GM10248 (cell line): ENCODE data around the gene IZUMO1.
"Not testable (repeated sequence)": the region's sequence is repeated elsewhere in the genome, so short reads cannot be mapped to it uniquely, and the experiment has no call there.

ENCODE experiments used
- CTCF ChIA-PET: fragments of 300-600 bp; sonication (Branson Sonifier 250); formaldehyde crosslinking; extraction: SDS; loops from one replicate; lab custom pipeline; 2021; ENCODE audit warnings: antibody characterized with exemption; lab: Yijun Ruan, JAX
- POLR2A ChIA-PET: fragments of 350-650 bp; sonication (Branson Sonifier 250); formaldehyde crosslinking; extraction: SDS; loops from one replicate; lab custom pipeline; 2020; ENCODE audit warnings: antibody characterized with exemption; lab: Yijun Ruan, JAX
- DNase-seq: peaks from one replicate; pipeline ENCODE4 v3.0.0; 2012; ENCODE audit errors: extremely low spot score
- TF ChIP-seq, protein P1 (sequence below): IDR thresholded peaks from 2 replicates; pipeline ENCODE4 v1.5.1; 2012; ENCODE audit warnings: mild to moderate bottlenecking, low read depth; ENCODE audit errors: extremely low read depth, missing control alignments, control extremely low read depth

Gene IZUMO1

DNA sequence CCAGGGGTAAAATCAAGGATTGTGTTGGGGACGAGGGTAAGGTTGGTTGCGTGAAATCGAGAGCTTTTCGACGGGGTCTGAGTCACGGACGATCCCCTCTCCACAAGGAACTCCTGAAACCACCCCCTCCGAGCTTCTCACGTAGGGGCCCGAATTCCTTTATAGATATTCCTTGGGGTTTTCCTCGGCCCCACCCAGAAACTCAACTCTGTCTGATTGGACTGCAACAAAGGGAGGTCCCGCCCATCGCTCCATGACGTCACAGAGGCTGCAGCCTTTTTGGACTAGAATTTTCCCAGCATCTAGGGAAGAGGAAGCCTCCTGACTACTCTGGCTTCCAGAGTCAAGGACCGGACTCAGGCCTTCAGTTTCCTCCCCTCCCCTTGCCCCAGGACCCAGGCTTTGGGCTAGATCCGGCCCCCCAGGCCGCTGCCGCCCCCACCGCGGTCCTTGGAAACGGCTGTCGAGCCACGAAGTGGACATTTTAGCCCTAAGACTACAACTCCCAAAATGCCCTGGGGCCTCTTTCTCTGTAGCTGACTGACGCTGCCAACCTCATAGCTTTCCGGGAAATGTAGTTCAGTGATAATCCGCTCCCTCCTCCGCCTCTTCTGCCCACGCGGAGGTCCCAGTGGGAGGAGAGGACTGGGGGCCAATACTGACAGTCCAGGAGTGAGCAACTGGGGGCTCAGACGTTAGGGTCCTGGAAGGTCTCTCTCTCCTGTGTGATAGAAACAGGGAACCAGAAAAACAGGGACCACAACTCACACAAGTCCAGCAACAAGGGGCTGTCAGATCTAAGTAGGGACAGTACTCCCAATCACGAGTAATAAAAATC, at the start of gene IZUMO1:
IZUMO1 (minus strand) TSS at position 172 of the 838 bp plus-strand sequence. CDS start 1,050 bp downstream, outside the sequence.
- DNase-seq = peak; percentile 74
- CTCF ChIA-PET = interaction anchor here (1.1 to 1.8 kb wide), 3 partner anchors 41 to 95 kb away, joined by 3 to 6 read pairs (median 4); no protein-coding TSS in a partner anchor
- POLR2A ChIA-PET = interaction anchor here (0.6 kb wide), 2 partner anchors 41 to 381 kb away, joined by 3 to 4 read pairs; no protein-coding TSS in a partner anchor
- TF ChIP-seq, protein P1, sequence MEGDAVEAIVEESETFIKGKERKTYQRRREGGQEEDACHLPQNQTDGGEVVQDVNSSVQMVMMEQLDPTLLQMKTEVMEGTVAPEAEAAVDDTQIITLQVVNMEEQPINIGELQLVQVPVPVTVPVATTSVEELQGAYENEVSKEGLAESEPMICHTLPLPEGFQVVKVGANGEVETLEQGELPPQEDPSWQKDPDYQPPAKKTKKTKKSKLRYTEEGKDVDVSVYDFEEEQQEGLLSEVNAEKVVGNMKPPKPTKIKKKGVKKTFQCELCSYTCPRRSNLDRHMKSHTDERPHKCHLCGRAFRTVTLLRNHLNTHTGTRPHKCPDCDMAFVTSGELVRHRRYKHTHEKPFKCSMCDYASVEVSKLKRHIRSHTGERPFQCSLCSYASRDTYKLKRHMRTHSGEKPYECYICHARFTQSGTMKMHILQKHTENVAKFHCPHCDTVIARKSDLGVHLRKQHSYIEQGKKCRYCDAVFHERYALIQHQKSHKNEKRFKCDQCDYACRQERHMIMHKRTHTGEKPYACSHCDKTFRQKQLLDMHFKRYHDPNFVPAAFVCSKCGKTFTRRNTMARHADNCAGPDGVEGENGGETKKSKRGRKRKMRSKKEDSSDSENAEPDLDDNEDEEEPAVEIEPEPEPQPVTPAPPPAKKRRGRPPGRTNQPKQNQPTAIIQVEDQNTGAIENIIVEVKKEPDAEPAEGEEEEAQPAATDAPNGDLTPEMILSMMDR = no peak

DNA sequence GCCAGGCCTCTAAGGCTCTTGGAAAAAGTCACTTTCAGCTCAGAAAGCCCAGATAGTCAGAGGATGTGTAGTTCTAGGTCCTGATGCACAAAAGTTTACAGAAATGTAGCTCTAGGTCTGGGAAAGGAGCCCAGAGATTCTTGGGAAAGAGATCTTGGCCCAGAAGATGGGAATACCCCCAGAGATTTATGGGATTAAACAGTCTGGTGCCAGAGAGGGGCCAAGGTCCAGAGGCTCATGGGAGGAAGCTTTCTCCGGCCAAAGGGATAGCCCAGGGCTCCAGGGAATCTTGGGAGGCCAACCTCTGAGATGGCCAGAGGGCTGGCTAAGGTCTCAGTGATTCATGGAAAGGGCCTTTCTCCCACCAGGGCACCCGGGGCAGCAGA, 49.0 kb upstream of the IZUMO1 start:
- TF ChIP-seq, protein P1 = no peak
- POLR2A ChIA-PET = interaction anchor here (1.0 to 1.5 kb wide), 2 partner anchors 17 to 33 kb away, joined by 3 to 4 read pairs; no protein-coding TSS in a partner anchor
- CTCF ChIA-PET = interaction anchor here (0.6 to 13.1 kb wide), 37 partner anchors 8 to 403 kb away, joined by 3 to 291 read pairs (median 4); partner anchors contain the start of genes BCAT2, CA11, FUT2 and GYS1
- no peak for DNase-seq

DNA sequence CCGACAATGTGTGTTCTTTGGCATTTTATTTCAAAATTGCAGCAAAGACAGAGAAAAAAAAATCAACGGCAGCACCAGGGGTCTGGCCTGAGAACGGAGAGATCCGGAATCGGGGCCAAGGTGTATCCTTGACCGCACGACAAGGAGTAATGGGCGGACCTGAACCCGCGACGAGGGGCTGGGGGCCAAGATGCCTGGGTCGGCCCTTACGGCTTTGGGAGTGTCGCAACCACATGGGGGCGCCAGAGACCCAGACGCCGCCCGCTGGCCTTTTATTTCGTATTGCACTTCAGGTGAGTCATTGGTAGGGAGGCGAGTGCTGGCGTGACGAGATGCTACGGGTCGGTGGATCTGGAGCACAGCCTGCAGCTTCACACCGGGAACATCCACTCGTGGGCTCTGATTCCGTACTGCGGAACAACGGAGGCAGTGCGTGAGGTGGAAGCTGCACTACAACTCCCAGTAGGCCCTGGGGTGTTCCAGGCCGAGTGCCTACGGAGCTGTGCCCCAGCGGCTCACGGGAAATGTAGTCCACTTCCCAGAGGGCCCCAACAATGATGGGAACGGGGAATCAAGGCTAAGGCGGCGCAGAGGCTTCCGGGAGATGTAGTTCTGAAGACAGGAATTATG, 48.5 kb upstream of the IZUMO1 start:
- peak; percentile 92 for DNase-seq
- CTCF ChIA-PET = interaction anchor here (0.6 to 13.1 kb wide), 37 partner anchors 7 to 403 kb away, joined by 3 to 291 read pairs (median 4); partner anchors contain the start of genes BCAT2, CA11, FUT2 and GYS1
- TF ChIP-seq, protein P1 = peak; percentile 85
- POLR2A ChIA-PET = interaction anchor here (1.0 to 1.5 kb wide), 2 partner anchors 17 to 33 kb away, joined by 3 to 4 read pairs; no protein-coding TSS in a partner anchor

DNA sequence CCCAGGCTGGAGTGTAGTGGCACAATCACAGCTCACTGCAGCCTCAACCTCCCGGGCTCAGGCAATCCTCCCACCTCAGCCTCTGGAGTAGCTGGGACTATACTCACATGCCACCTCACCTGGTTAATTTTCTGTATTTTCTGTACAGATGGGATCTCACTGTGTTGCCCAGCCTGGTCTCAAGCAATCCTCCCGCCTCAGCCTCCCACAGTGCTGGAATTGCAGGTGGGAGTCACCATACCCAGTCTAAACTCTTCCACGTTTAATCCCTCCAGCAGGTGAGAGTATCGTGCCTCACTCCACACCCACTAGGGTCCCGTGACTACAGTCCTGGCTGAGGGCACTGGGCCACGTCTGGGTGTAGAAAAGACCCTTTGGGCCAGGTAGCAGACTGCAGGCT, 47.6 kb upstream of the IZUMO1 start:
- TF ChIP-seq, protein P1 = no peak
- DNase-seq = no peak
- ChIA-PET POLR2A (interaction anchor here (0.8 kb wide), 1 partner anchor 81 kb away, joined by 3 read pairs; no protein-coding TSS in a partner anchor), CTCF (interaction anchor here (1.1 to 13.1 kb wide), 13 partner anchors 9 to 199 kb away, joined by 4 to 291 read pairs (median 16); partner anchors contain the start of genes BCAT2, CA11, GYS1 and HSD17B14)

DNA sequence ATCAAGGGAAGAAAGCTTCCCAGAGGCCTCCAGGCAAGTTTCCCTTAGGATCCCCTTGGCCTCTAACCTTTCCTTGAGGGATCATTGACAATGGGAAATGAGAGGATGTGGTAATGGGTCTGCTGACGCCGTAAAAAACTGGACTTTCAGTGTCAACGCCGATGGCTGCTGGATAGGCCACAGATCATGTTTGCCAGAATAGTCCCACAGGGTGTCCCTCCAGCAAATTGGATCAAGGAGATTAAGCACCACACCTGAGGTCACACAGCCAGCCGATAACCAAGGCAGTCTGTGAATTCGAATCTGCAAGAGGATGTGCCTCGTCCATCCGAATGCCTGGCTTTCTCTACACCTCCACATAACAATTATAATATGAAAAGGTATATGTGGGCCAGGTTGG, 46.6 kb upstream of the IZUMO1 start:
- POLR2A ChIA-PET = interaction anchor here (0.8 to 1.0 kb wide), 2 partner anchors 82 to 172 kb away, joined by 3 read pairs; partner anchors contain the start of gene FTL
- CTCF ChIA-PET = interaction anchor here (1.1 to 13.1 kb wide), 7 partner anchors 8 to 178 kb away, joined by 4 to 291 read pairs (median 39); partner anchors contain the start of gene BCAT2
- no peak for DNase-seq
- TF ChIP-seq, protein P1 = no peak

DNA sequence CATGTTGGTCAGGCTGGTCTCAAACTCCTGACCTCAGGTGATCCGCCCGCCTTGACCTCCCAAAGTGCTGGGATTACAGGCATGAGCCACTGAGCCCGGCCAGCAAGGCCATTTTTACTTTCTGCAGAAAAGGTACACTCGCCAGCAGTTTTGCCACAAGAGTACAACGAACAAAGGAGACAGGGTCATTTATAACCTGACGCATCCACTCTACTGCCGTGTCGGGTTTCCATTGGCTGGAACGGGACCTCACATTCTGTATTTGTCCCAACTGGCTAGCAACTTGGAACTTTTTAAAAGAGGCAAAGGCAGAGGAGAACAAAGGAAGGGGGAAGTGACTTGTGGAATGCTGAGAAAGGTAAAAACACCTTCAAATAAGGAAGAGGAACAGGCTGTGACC, 40.6 kb upstream of the IZUMO1 start:
- POLR2A ChIA-PET, DNase-seq: not testable (repeated sequence)
- CTCF ChIA-PET = interaction anchor here (0.8 to 13.1 kb wide), 43 partner anchors 9 to 412 kb away, joined by 3 to 291 read pairs (median 4); partner anchors contain the start of genes BCAT2, DHDH, HSD17B14 and IZUMO1

DNA sequence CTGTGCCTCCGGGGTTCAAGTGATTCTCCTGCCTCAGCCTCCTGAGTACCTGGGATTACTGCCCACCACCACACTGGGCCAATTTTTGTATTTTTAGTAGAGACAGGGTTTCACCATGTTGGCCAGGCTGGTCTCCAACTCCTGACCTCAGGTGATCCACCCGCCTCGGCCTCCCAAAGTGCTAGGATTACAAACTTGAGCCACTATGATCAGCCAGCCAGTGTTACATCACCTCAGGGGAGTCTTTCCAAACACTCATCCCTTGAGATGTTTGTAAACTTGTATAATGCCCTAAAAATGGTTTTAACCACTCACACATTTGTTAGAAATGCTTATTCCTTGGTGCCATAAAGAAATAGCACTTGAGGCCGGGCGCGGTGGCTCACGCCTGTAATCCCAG, 39.7 kb upstream of the IZUMO1 start:
- CTCF ChIA-PET = interaction anchor here (2.4 to 6.2 kb wide), 3 partner anchors 25 to 56 kb away, joined by 7 to 43 read pairs (median 22); partner anchors contain the start of genes BCAT2 and HSD17B14
- DNase-seq, POLR2A ChIA-PET: not testable (repeated sequence)
